Measurements from ENCODE around the gene ARMH4.

DNA sequence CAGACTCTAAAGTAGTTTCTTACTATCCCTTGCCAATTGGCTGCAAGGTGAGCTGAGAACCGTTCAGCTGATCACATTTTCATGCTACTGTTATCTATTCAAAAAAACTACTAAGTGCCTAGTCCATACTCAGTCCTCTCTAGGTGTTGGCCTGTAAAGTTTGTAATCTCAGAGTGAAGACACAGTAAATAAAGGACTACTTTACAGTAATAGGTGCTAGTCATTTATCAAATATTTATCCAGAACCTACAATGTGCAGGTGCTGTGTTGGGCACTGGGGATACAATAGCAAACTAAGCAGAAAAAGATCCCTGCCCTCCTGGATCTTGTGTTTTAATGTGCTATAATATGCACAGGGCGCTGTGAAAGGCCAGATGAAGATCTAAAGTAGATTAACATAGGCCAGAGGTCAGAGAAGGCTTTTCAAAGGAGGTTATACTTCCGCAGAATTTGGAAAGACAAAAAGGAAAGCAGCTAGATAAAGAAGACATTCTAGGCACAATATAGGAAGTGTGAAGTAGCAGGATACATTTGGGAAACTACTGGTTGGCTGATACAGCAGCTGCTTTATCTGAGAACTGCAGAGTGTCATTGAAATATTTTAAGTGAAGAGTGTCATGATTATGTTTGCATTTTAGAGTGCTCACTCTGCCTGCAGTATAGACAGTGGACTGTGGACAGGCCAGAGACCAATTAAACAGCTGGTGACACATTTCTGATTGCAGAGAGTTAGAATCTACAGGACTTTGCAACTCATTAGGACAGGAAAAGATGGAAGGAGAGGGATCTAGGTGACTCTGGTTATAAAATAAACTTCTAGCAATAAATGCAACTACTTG, 40.0 kb upstream of the ARMH4 start:
- TF ChIP-seq CTCF (conservative IDR thresholded peaks at IDR 0.05; ENCODE audit: low read depth, low read length): no peak
- TF ChIP-seq EZH2 (IDR thresholded peaks at IDR 0.05; ENCODE audit: borderline replicate concordance, low read depth, low read length, poor library complexity, severe bottlenecking): no peak
